ENCODE measurements around the gene CACNB1. TPM values are rescaled to one million over a fixed set of nuclear protein-coding genes. Genes with fewer than 3 reads are reported as not detected.

Gene CACNB1
- total RNA-seq, 3 donors from 2014 or later (not counting 1 experiment from before 2014, with no cell fraction given), result 23.7 to 28.5 (median 28.1) TPM

- ATAC-seq (peak in 1 of 3 donors; percentile 12), DNase-seq (no peak)
- peaks cover 9 to 21% of the 10 kb centered on the region in 2 donors for H3K4me1 Mint-ChIP-seq
- no peak overlapping the region for H3K27ac Mint-ChIP-seq
- no peaks in the 10 kb centered on the region for H3K36me3 Mint-ChIP-seq
- Histone ChIP-seq H3K27me3 (ENCODE audit: control insufficient read depth, insufficient read depth, low read length) (no peaks in the 10 kb centered on the region), H3K27ac (ENCODE audit: low read length) (no peak overlapping the region), H3K9me3 (ENCODE audit: control insufficient read depth, insufficient read depth, low read length) (no peaks in the 10 kb centered on the region), H3K4me3 (ENCODE audit: low read length) (no peak overlapping the region), H3K4me1 (ENCODE audit: control insufficient read depth, insufficient read depth, low read length) (peaks cover 23% of the 10 kb centered on the region), H3K36me3 (ENCODE audit: control insufficient read depth, insufficient read depth, low read length) (no peaks in the 10 kb centered on the region)
- WGBS (ENCODE audit: insufficient coverage), result 10% methylated on average over 8 of the region's 11 CpGs
- H3K4me3 Mint-ChIP-seq, result no peak overlapping the region
- H3K9me3 Mint-ChIP-seq, result no peaks in the 10 kb centered on the region
- peaks cover 0 to 3% of the 10 kb centered on the region in 2 donors for H3K27me3 Mint-ChIP-seq (ENCODE audit: low read depth in 2 of 2)
- intact Hi-C loops (cut with micrococcal nuclease), result loop anchor here (1.0 kb wide), 2 partner anchors 37 to 261 kb away; no protein-coding TSS in a partner anchor
- TF ChIP-seq, protein P1, sequence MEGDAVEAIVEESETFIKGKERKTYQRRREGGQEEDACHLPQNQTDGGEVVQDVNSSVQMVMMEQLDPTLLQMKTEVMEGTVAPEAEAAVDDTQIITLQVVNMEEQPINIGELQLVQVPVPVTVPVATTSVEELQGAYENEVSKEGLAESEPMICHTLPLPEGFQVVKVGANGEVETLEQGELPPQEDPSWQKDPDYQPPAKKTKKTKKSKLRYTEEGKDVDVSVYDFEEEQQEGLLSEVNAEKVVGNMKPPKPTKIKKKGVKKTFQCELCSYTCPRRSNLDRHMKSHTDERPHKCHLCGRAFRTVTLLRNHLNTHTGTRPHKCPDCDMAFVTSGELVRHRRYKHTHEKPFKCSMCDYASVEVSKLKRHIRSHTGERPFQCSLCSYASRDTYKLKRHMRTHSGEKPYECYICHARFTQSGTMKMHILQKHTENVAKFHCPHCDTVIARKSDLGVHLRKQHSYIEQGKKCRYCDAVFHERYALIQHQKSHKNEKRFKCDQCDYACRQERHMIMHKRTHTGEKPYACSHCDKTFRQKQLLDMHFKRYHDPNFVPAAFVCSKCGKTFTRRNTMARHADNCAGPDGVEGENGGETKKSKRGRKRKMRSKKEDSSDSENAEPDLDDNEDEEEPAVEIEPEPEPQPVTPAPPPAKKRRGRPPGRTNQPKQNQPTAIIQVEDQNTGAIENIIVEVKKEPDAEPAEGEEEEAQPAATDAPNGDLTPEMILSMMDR (IDR thresholded peaks at IDR 0.05), result no peak
Observed at GRCh38 chr17:39244016-39244599, 46.6 kb upstream of the CACNB1 start.

DNA sequence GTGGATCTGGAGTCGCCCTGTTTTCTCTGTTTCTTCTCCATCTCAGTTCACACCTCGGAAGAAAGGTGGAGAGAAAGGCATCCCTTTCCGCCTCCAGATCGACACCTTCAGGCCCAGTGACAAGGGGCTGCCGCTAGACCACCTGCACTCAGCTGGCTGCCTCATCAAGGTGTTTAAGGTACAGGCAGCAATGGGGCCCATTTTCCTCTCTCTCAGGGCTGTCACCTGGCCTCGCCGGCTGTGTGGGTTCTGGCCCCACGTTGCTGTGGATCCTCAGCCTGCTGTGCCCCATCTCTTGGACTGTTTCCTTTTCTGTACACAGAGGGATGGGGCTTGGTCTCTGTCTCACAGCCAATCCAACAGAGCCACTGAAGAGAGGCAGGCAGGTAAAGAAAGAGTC is 45.7 kb upstream of the CACNB1 start:
- TF ChIP-seq, protein P1 (IDR thresholded peaks at IDR 0.05), result no peak

DNA sequence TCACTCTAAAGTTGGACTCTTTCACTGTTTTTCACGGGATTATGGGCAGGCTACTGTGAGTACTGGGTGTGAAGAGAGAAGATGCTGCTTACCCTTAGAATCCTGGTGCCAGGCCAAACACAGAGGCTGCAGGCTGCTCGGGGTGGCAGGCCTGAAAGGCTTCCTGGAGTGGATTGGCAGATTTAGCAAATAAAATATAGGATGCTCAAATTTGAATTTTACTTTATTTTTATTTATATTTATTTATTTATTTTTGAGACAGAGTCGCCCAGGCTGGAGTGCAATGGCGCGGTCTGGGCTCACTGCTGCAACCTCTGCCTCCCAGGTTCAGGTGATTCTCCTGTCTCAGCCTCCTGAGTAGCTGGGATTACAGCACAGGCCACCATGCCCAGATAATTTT is 43.2 kb upstream of the CACNB1 start:
- Mint-ChIP-seq H3K36me3 (no peaks in the 10 kb centered on the region), H3K4me1 (peaks cover 16 to 33% of the 10 kb centered on the region in 2 donors), H3K9me3 (no peaks in the 10 kb centered on the region), H3K27me3 (ENCODE audit: low read depth in 2 of 2) (peaks cover 0 to 3% of the 10 kb centered on the region in 2 donors), H3K27ac (no peak overlapping the region), H3K4me3 (no peak overlapping the region)
- intact Hi-C loops (cut with micrococcal nuclease), result no loop called here
- Histone ChIP-seq H3K9me3 (ENCODE audit: control insufficient read depth, insufficient read depth, low read length) (no peaks in the 10 kb centered on the region), H3K27ac (ENCODE audit: low read length) (no peak overlapping the region), H3K4me1 (ENCODE audit: control insufficient read depth, insufficient read depth, low read length) (peaks cover 42% of the 10 kb centered on the region), H3K36me3 (ENCODE audit: control insufficient read depth, insufficient read depth, low read length) (no peaks in the 10 kb centered on the region), H3K4me3 (ENCODE audit: low read length) (no peak overlapping the region), H3K27me3 (ENCODE audit: control insufficient read depth, insufficient read depth, low read length) (no peaks in the 10 kb centered on the region)
- no peak for ATAC-seq
- TF ChIP-seq, protein P1 (IDR thresholded peaks at IDR 0.05), result no peak
- no peak for DNase-seq
- WGBS (ENCODE audit: insufficient coverage), result 92% methylated on average over 5 of the region's 5 CpGs

More for the DNA sequence above, 45.7 kb upstream of the CACNB1 start:
- ATAC-seq (no peak), DNase-seq (no peak)
- H3K36me3 Mint-ChIP-seq, result no peaks in the 10 kb centered on the region
- H3K27ac Mint-ChIP-seq, result no peak overlapping the region
- Histone ChIP-seq H3K27ac (ENCODE audit: low read length) (no peak overlapping the region), H3K9me3 (ENCODE audit: control insufficient read depth, insufficient read depth, low read length) (no peaks in the 10 kb centered on the region), H3K27me3 (ENCODE audit: control insufficient read depth, insufficient read depth, low read length) (no peaks in the 10 kb centered on the region), H3K36me3 (ENCODE audit: control insufficient read depth, insufficient read depth, low read length) (no peaks in the 10 kb centered on the region), H3K4me3 (ENCODE audit: low read length) (no peak overlapping the region), H3K4me1 (ENCODE audit: control insufficient read depth, insufficient read depth, low read length) (peaks cover 33% of the 10 kb centered on the region)
- 85% methylated on average over 8 of the region's 8 CpGs for WGBS (ENCODE audit: insufficient coverage)
- no peaks in the 10 kb centered on the region for H3K9me3 Mint-ChIP-seq
- H3K4me1 Mint-ChIP-seq, result peaks cover 16 to 29% of the 10 kb centered on the region in 2 donors
- H3K4me3 Mint-ChIP-seq, result no peak overlapping the region
- intact Hi-C loops (cut with micrococcal nuclease), result no loop called here
- H3K27me3 Mint-ChIP-seq (ENCODE audit: low read depth in 2 of 2), result peaks cover 0 to 3% of the 10 kb centered on the region in 2 donors
